ENCODE measurements around the gene TEP1. TPM values are rescaled to one million over a fixed set of nuclear protein-coding genes. Genes with fewer than 3 reads are reported as not detected.

Gene TEP1
- total and polyA plus RNA-seq, 10 of the 15 experiments (the other 5 are each of a cell fraction or from before 2014, with no cell fraction given) = 3.3 to 29.7 (median 16.8) TPM

GRCh38 chr14:20429801-20430669, 16.7 kb upstream of the TEP1 start:
- ATAC-seq (no peak), FAIRE-seq (no peak)

More at GRCh38 chr14:20429801-20430669, 16.7 kb upstream of the TEP1 start:
- H3K4me3 ChIP-seq = no peak overlapping the region
- H3K4me1 ChIP-seq (ENCODE audit: control insufficient read depth, insufficient read depth, low read length) = peaks cover 18% of the 10 kb centered on the region
- TF ChIP-seq EED (IDR thresholded peaks at IDR 0.05; ENCODE audit: low read depth) (no peak), REST (IDR thresholded peaks at IDR 0.05; ENCODE audit: low read depth, low read length) (no peak), EGR1 (IDR thresholded peaks at IDR 0.05; ENCODE audit: borderline replicate concordance in 1 of 2, low read depth in 2 of 2, low read length in 2 of 2) (no peak), CUX1 (IDR thresholded peaks at IDR 0.05; ENCODE audit: insufficient replicate concordance, low read depth, low read length) (no peak), NR2C2 (IDR thresholded peaks at IDR 0.05; ENCODE audit: borderline replicate concordance, control insufficient read depth, insufficient read length, low read depth) (no peak)
- H2AFZ ChIP-seq (ENCODE audit: control insufficient read depth, low read depth, low read length) = no peak overlapping the region
- H3K9me3 ChIP-seq (replicated peaks; ENCODE audit: control insufficient read depth, insufficient read depth, low read length) = no peaks in the 10 kb centered on the region
- POLR2A ChIA-PET = interaction anchor here (0.6 kb wide), 1 partner anchor 376 kb away, joined by 3 read pairs; no protein-coding TSS in a partner anchor
- in situ Hi-C loops (cut with MboI) = no loop called here
- H3K27ac ChIP-seq (ENCODE audit: control insufficient read depth, insufficient read depth) = no peak overlapping the region
- SMC1A ChIA-PET (ENCODE audit: uncharacterized antibody, unreplicated experiment) = interaction anchor here (1.5 kb wide), 1 partner anchor 32 kb away, joined by 5 read pairs; the partner anchor contains the start of gene PIP4P1
- no TSS peak for BruUV-seq (replicated peaks)
- no peaks in the 10 kb centered on the region for H4K20me1 ChIP-seq (ENCODE audit: control insufficient read depth, insufficient read depth)
- no peak overlapping the region for H3K9ac ChIP-seq (ENCODE audit: control insufficient read depth, insufficient read depth, low read length)
- no peaks in the 10 kb centered on the region for H3K27me3 ChIP-seq (replicated peaks in 1 of 2; ENCODE audit: control insufficient read depth in 2 of 2, insufficient read depth in 2 of 2, low read length in 1 of 2)
- H3K79me2 ChIP-seq (ENCODE audit: control insufficient read depth, insufficient read depth, low read length) = no peaks in the 10 kb centered on the region
- RAD21 ChIA-PET (ENCODE audit: unreplicated experiment) = interaction anchor here (1.9 kb wide), 1 partner anchor 15 kb away, joined by 5 read pairs; no protein-coding TSS in a partner anchor
- DNase-seq (ENCODE audit: low read depth, low spot score) = no peak
- 93% methylated on average over 30 of the region's 30 CpGs for WGBS (ENCODE audit: insufficient coverage, insufficient replicate concordance, low lambda C conversion rate, missing lambda C conversion rate)
- H3K36me3 ChIP-seq (ENCODE audit: control insufficient read depth in 2 of 2, insufficient read depth in 2 of 2, low read length in 1 of 2) = no peaks in the 10 kb centered on the region
- intact Hi-C loops (cut with micrococcal nuclease; ENCODE audit: unreplicated experiment) = loop anchor here (2.0 kb wide), 1 partner anchor 25 kb away; the partner anchor contains the start of genes APEX1 and OSGEP
- CTCF ChIA-PET = interaction anchor here (8.6 kb wide), 1 partner anchor 15 kb away, joined by 70 read pairs; no protein-coding TSS in a partner anchor
- no peak overlapping the region for H3K4me2 ChIP-seq (ENCODE audit: control insufficient read depth, insufficient read depth)
